Measurements from ENCODE around the gene PASK.

The PASK gene

DNA sequence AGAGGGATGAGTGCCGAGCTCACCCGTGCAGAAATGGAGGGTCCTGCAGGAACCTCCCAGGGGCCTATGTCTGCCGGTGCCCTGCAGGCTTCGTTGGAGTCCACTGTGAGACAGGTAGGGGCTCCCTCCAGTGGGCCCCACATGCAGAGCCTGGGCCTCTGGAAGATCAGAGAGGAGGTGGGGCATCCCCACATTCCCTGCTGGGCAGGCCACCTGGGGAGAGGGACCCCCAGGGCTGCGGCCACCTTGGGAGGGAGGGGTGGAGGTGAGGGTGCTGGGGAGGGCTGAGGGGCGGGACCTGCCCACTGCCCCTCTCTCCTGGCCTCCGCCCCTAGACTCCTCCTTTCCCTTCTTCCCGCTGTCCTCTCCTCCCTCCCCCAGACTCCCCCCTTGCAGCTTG lies 85.7 kb downstream of the PASK start:
- no peak for DNase-seq

GRCh38 chr2:241063093-241063551 lies 86.2 kb downstream of the PASK start:
- no peak for DNase-seq

GRCh38 chr2:241062389-241063092 lies 86.7 kb downstream of the PASK start:
- no peak for DNase-seq

GRCh38 chr2:241061275-241061674 lies 88.0 kb downstream of the PASK start:
- no peak for DNase-seq

Measured in activated CD4-positive, alpha-beta T cell treated with anti-CD3 and anti-CD28 coated beads, Interleukin-2, Interleukin-6, amounts not matched to agents 100 ng/mL and 50 ng/mL, durations not matched to agents 16 hours and 8 hours (primary cell).